Dedifferentiated amniotic fluid mesenchymal stem cell (primary cell): Measurements from ENCODE around the gene GPR89B.
"Not testable (repeated sequence)": the region's sequence is repeated elsewhere in the genome, so short reads cannot be mapped to it uniquely, and the experiment has no call there.

Experiments used
- DNase-seq: peaks from one replicate; pipeline ENCODE4 v3.0.0-alpha.2; 2016; ENCODE audit errors: extremely low spot score

Gene GPR89B

GRCh38 chr1:147928236-147929132 is at the start of gene GPR89B:
Gene GPR89B, plus strand, starts transcription at chr1:147928420. Its CDS starts 117 bp downstream, at chr1:147928537.
- peak; percentile 74 for DNase-seq

- DNase-seq, result no peak
Observed at GRCh38 chr1:147879911-147880310, 48.3 kb upstream of the GPR89B start.

GRCh38 chr1:147882535-147882934 is 45.7 kb upstream of the GPR89B start:
- DNase-seq, result no peak

GRCh38 chr1:147890177-147890790 is 37.9 kb upstream of the GPR89B start:
- no peak for DNase-seq

GRCh38 chr1:147891088-147891487 is 37.1 kb upstream of the GPR89B start:
- no peak for DNase-seq

GRCh38 chr1:147892216-147892615 is 36.0 kb upstream of the GPR89B start:
- DNase-seq, result no peak

GRCh38 chr1:147892731-147893214 is 35.4 kb upstream of the GPR89B start:
- peak; percentile 64 for DNase-seq

- no peak for DNase-seq
Observed at GRCh38 chr1:147895123-147895522, 33.1 kb upstream of the GPR89B start.

GRCh38 chr1:147897029-147897752 is 31.0 kb upstream of the GPR89B start:
- no peak for DNase-seq

GRCh38 chr1:147897789-147898188 is 30.4 kb upstream of the GPR89B start:
- no peak for DNase-seq

- DNase-seq, result no peak
Observed at GRCh38 chr1:147902253-147902845, 25.9 kb upstream of the GPR89B start, which contains the start of gene GJA8. Gene GJA8, plus strand, starts transcription at chr1:147902795. Its CDS starts 5,161 bp downstream, at chr1:147907956.

GRCh38 chr1:147904726-147905125 is 23.5 kb upstream of the GPR89B start:
- DNase-seq, result no peak

GRCh38 chr1:147907786-147908509 is 20.3 kb upstream of the GPR89B start:
- no peak for DNase-seq

- DNase-seq, result no peak
Observed at GRCh38 chr1:147912553-147912952, 15.7 kb upstream of the GPR89B start.

- no peak for DNase-seq
Observed at GRCh38 chr1:147913362-147913942, 14.8 kb upstream of the GPR89B start.

GRCh38 chr1:147919896-147920295 is 8.3 kb upstream of the GPR89B start:
- peak; percentile 9 for DNase-seq

GRCh38 chr1:147924813-147925212 is 3.4 kb upstream of the GPR89B start:
- DNase-seq, result no peak

GRCh38 chr1:147927215-147927614 is 1.0 kb upstream of the GPR89B start:
- not testable (repeated sequence) for DNase-seq

GRCh38 chr1:147927689-147928088 is 531 bp upstream of the GPR89B start:
- DNase-seq, result not testable (repeated sequence)

- DNase-seq, result not testable (repeated sequence)
Observed at GRCh38 chr1:147931137-147931536, 2.9 kb downstream of the GPR89B start.

- not testable (repeated sequence) for DNase-seq
Observed at GRCh38 chr1:147935296-147935695, 7.1 kb downstream of the GPR89B start.
